ENCODE data around the gene CHD6.

The CHD6 gene

GRCh38 chr20:41619360-41620100 is 1.4 kb upstream of the CHD6 start:
- no peak for DNase-seq

DNA sequence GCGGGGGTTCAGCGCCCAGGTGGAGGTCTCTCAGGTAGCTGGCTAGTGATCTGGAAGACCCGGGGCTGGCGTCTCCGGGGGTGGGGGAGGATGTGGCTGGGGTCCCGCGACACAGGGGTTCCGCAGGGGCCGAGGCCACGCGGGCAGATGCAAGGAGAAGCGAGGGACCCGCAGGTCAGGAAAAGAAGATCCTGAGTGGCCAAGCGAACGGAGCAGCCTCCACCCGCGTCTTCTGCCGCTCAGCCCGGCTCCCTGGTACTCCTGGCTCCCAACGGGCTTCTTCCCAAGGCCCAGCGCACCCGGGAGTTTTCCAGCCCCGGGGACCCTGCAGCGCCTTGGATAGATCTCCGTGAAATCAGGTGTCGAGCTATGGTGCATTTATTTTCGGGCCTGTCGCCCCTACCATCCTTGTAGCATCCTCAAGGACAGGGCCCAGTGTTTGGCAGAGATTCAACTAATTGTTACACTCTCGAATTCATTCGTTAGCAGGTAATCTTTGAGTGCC is 682 bp upstream of the CHD6 start:
- DNase-seq = no peak

GRCh38 chr20:41617059-41617901 is 897 bp downstream of the CHD6 start:
- no peak for DNase-seq

DNA sequence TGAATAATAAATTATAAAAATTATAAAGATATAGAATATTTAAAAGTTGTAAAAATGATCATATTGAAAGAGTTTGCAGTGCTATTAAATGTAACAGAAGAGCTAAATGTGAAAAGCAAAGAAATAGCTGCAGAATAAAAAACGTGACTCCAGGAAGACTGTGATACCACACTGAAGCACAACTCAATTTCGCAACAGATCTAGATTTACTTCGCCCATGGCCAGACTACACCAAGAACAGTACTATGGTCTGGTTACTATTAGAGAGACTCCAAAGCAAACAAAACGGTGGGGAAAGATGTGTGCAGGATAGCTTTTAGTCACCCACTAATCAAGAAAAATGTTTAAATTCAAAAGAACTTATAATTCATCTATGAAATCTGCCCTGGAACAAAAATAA is 1.9 kb downstream of the CHD6 start:
- no peak for DNase-seq

DNA sequence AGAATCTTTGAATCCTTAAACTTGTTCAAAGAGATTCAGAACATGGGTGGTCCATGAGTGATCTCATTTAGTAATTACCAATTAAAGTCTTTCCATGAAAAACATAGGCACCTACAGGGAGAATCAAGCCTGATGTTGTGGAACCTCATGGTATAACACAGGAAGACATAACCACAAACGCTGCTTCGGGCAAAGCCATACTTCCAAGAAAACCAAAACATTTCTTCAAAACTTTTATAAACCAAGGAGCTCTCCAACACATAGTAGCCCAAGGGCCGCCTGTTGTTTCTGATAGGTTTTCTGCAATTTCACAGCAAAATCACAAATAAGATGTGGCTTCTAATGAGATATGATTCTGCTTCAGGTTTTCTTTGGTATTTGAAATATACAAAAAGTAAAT is 2.5 kb downstream of the CHD6 start:
- DNase-seq = no peak

DNA sequence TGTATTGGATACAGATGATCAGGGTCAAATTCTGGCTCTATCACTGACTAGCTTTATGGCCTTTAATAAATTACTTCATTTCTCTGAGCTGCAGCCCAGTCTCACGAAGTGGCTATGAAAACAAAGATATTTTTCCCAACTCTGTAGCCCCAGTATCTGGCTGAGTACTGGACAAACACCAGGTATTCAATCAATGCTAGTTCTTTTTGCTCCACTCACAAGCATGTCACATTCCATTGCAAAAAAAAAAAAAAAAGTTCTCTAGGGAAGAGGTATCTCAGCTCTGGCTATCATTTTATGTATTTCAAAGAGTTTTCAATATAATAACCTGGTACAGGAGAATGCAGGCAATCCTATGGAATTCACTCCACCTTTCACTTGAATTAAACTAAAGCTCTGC is 3.1 kb downstream of the CHD6 start:
- no peak for DNase-seq

DNA sequence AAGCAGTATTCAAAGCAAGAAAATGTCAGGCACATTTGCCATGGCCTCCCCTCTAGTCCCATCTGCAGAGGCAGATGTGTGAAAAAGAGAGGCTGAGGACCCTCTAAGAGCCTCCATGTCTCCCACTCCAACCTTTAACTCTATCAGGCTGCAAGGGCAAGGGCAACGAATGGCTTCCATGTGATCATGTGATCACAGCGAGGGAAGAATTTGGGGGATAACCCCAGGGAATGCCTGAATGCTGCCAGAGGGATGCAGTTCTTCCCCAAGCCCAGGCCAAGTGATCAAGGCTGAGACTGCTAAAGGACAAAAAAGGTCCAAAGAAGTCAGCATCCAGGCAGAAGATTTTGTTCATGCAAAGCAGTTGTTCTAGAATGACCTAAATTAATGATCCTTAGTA is 4.9 kb downstream of the CHD6 start:
- DNase-seq = no peak

GRCh38 chr20:41609474-41609873 is 8.7 kb downstream of the CHD6 start:
- DNase-seq = no peak

GRCh38 chr20:41608606-41609005 is 9.6 kb downstream of the CHD6 start:
- no peak for DNase-seq

GRCh38 chr20:41607791-41608190 is 10.4 kb downstream of the CHD6 start:
- no peak for DNase-seq

DNA sequence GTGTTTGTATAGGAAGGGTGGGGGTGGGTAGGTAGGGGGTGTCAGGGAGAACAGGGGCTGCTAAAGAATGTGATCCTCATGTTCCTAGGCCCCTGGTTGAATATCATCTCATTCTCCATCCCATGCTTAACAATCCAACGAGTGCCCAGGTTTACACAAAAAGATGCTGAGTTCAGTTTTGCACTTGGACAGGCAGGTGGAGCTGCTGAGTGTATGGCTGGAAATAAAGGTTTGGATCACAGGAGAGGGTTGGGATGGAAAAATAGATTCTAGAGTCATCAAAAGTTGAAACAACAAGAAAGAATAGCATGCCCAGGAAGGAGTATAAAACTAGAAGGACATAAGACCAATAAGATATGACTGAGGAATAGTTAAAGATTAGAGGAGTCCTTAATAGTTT is 14.2 kb downstream of the CHD6 start:
- no peak for DNase-seq

DNA sequence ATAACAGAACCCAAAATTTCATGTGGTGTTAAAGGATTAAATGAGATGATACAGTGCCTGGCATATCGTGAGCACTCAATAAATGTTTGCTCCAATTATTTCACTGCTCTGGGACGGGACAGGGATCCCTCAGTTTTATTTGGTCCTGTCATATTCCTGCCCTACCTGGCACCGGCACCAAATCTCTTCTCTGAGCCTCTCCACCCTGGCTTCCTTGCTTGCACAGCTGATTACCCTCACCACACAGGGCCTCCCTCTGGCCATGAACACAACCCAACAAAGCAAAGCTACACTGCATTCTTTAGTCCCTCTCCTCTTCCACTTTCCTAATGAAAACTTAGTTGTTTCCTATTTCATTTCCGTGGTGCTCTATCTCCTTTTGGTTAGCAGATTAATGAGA is 16.4 kb downstream of the CHD6 start:
- no peak for DNase-seq

DNA sequence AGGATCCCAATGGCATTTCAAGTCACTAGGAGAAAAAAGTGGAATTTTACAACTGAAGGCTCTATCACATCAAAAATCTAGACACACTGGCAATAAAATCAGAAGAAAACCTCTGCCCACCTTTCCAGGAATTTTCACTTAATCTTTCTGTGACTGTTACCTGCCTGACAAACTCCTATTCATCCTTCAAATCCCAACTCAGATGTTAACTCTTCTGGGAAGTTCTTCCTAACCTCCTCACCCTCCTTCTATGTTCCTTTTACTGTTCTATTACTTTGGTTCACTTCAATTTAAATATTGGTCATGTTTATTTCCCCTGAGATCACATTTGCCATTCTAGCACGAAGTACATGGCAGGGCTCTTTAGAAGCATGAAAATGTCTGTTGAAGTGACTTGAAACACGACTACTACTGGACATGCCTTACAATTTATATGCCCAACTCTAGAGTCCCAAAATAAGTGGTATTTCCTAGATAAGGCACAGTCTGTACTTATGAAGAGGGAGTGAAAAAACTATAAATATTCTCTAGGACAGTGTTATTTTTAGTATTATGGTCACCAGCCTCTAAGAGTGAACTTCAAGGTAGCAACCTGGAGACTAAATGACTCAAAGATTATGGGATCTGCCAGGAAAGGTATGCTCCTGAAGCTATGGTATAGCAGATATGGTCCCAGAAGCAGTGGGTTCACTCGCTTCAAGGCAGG is 17.1 kb downstream of the CHD6 start:
- DNase-seq = no peak

GRCh38 chr20:41599699-41600104 is 18.5 kb downstream of the CHD6 start:
- DNase-seq = no peak

- no peak for DNase-seq
These were observed 19.5 kb downstream of the CHD6 start for GRCh38 chr20:41598719-41599118.

DNA sequence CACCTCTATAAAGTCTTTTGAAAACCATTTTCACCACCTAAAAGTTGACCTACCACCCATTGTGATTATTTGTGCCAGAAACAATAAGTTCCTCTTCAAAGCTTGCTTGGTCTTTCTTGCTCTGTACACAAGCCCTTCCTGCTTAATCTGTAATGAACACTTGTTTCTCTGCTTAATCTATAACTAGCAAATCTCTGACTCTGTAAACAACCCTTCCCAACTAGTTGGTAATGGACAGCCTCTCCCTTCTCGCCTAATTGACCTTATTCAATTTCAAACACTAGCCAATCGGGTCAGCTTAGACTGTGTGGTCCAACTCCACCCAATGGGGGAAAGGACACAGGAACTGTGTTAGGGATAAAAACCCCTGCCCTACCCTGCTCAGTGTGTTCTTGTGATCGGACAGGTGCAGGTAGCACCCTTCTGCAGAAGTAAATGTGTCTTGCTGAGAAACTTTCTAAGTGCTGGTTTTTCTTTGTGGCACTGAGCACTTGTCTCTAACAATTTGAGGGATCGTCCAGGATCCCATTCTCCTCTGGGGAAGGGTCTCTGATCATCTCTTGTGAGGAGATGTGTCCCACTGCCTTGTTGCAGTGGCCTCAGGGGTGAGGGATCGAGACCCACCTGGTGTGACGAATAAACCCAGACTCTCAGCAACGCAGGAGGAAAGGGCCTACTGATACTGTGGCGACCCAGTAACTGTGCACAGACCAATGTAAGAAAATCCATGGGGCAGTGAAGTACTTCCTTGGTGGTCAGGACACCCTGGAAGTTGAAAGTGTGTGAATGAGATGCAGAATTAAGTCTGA is 23.5 kb downstream of the CHD6 start:
- no peak for DNase-seq

GRCh38 chr20:41592516-41593216 is 25.5 kb downstream of the CHD6 start:
- DNase-seq = no peak

DNA sequence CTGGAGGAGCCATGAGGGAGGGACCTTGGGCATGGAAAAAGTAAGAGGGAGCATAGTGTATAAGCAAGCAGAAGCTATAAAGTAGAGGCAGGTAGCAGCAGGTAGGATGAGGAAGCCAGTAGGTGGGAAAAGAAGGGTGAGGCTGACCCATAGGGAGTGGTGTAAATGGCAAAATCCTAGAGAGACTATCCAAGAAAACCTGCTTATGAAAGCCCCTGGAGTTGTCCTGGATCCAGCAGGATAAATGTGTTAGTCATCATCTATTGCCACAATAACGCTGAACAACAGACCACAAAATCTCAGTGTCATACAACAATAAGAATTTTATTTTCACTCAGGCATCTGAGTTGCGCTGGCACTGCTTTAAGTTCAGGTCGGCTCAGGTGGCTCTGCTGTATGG is 30.2 kb downstream of the CHD6 start:
- DNase-seq = no peak

GRCh38 chr20:41587523-41587922 is 30.7 kb downstream of the CHD6 start:
- no peak for DNase-seq

GRCh38 chr20:41586772-41587171 is 31.4 kb downstream of the CHD6 start:
- no peak for DNase-seq

DNA sequence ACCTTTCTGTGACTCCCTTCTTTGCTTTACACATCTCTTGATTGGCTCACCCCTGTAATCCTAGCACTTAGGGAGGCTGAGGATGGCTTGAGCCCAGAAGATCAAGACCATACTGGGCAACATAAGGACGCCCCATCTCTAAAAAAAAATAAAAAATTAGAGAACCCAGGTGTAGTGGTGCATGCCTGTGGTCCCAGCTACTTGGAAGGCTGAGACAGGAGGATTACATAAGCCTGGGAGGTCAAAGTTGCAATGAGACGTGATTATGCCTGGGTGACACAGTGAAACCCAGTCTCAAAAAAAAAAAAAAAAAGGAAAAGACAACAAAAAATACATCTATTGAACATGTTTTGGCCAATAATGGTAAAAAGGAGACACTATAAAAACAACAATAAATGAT is 37.8 kb downstream of the CHD6 start:
- DNase-seq = no peak

Data from stimulated activated CD4-positive, alpha-beta T cell treated with anti-CD3 and anti-CD28 coated beads, Interleukin-2, amount 100 ng/mL, for 48 hours (primary cell).